CD14-positive monocyte (primary cell): ENCODE data around the gene CSAD. TPM values are rescaled to one million over a fixed set of nuclear protein-coding genes. Genes with fewer than 3 reads are reported as not detected.

ENCODE experiments used
- DNase-seq, 3 donors: peaks; one replicate each; pipeline ENCODE4 v3.0.0-alpha.2; 2011 to 2022
- H2AFZ ChIP-seq: 2 replicates; pipeline ENCODE4 v1.6.0; 2012; ENCODE audit warnings: mild to moderate bottlenecking, low read depth, low read length, inconsistent platforms; ENCODE audit not compliant: insufficient read depth, poor library complexity, severe bottlenecking
- H3K27ac ChIP-seq, 2 donors: 1 replicate in 1 of 2; 2 replicates in 1 of 2; pipeline ENCODE4 v1.5.1; 2012 to 2013; ENCODE audit warnings: low read length in 2 of 2, control low read depth in 1 of 2, inconsistent platforms in 1 of 2, low read depth in 1 of 2, mild to moderate bottlenecking in 1 of 2
- H3K27me3 ChIP-seq, 2 donors: one replicate each; pipeline versions ENCODE4 v1.6.0 to v1.6.1; 2011 to 2013; ENCODE audit warnings: low read length in 2 of 2; ENCODE audit not compliant: control insufficient read depth in 2 of 2, insufficient read depth in 2 of 2
- H3K36me3 ChIP-seq, 2 donors: replicated peaks in 1 of 2; 1 replicate in 1 of 2; 2 replicates in 1 of 2; pipeline versions ENCODE4 v1.5.1 to v1.6.1; 2012 to 2013; ENCODE audit warnings: low read length in 2 of 2, control low read depth in 1 of 2, inconsistent platforms in 1 of 2, mild to moderate bottlenecking in 1 of 2; ENCODE audit not compliant: insufficient read depth in 2 of 2, control insufficient read depth in 1 of 2
- H3K4me1 ChIP-seq, 2 donors: 1 replicate in 1 of 2; 2 replicates in 1 of 2; pipeline versions ENCODE4 v1.5.1 to v1.6.1; 2012 to 2013; ENCODE audit warnings: low read length in 2 of 2, control low read depth in 1 of 2, inconsistent platforms in 1 of 2, mild to moderate bottlenecking in 1 of 2, moderate library complexity in 1 of 2; ENCODE audit not compliant: insufficient read depth in 2 of 2, control insufficient read depth in 1 of 2
- H3K4me2 ChIP-seq: replicated peaks from 2 replicates; pipeline ENCODE3; 2012; ENCODE audit warnings: low read length, moderate library complexity, mild to moderate bottlenecking; ENCODE audit not compliant: poor library complexity, severe bottlenecking; ENCODE audit errors: extremely low read depth
- H3K4me3 ChIP-seq, 3 experiments: fragments of 200-600 bp in 1 of 3; sonication (generic) in 1 of 3; replicated peaks in 1 of 3; 1 replicate in 2 of 3; 2 replicates in 1 of 3; pipeline ENCODE4 v1.5.1; 2011 to 2013; ENCODE audit warnings: low read length in 3 of 3, mild to moderate bottlenecking in 3 of 3, control low read depth in 2 of 3, low read depth in 2 of 3, inconsistent platforms in 1 of 3, moderate library complexity in 1 of 3
- H3K79me2 ChIP-seq: 2 replicates; pipeline ENCODE4 v1.6.0; 2012; ENCODE audit warnings: mild to moderate bottlenecking, control low read depth, inconsistent platforms, low read length, moderate library complexity; ENCODE audit not compliant: insufficient read depth
- H3K9ac ChIP-seq: 2 replicates; pipeline ENCODE4 v1.6.0; 2017; ENCODE audit warnings: low read length, mild to moderate bottlenecking; ENCODE audit not compliant: insufficient read depth, poor library complexity, severe bottlenecking
- H3K9me3 ChIP-seq, 2 donors: replicated peaks in 1 of 2; 1 replicate in 1 of 2; 2 replicates in 1 of 2; pipeline versions ENCODE4 v1.5.1 to v1.6.1; 2012 to 2013; ENCODE audit warnings: low read length in 2 of 2, control low read depth in 1 of 2; ENCODE audit not compliant: control insufficient read depth in 1 of 2, insufficient read depth in 1 of 2
- H4K20me1 ChIP-seq: 2 replicates; pipeline ENCODE4 v1.6.0; 2012; ENCODE audit warnings: mild to moderate bottlenecking, low read length, control low read depth, moderate library complexity; ENCODE audit not compliant: insufficient read depth
- H3K27ac Mint-ChIP-seq, 7 donors: one replicate each; pipeline ENCODE4 v1.8.0; 2020; ENCODE audit warnings: mild to moderate bottlenecking in 7 of 7, mixed read lengths in 7 of 7, moderate library complexity in 6 of 7, inconsistent platforms in 2 of 7
- H3K27me3 Mint-ChIP-seq, 3 donors: one replicate each; pipeline ENCODE4 v1.8.0; 2021 to 2022; ENCODE audit warnings: low read depth in 3 of 3, mild to moderate bottlenecking in 3 of 3, mixed read lengths in 3 of 3, moderate library complexity in 3 of 3, inconsistent platforms in 1 of 3
- H3K36me3 Mint-ChIP-seq, 2 donors: one replicate each; pipeline ENCODE4 v1.8.0; 2020; ENCODE audit warnings: mixed read lengths in 2 of 2, inconsistent platforms in 1 of 2, mild to moderate bottlenecking in 1 of 2
- H3K4me1 Mint-ChIP-seq: one replicate; pipeline ENCODE4 v1.8.0; 2020; ENCODE audit warnings: mild to moderate bottlenecking, mixed read lengths
- H3K4me3 Mint-ChIP-seq, 2 donors: one replicate each; pipeline ENCODE4 v1.8.0; 2020; ENCODE audit warnings: mild to moderate bottlenecking in 2 of 2, mixed read lengths in 2 of 2, moderate library complexity in 1 of 2
- H3K9me3 Mint-ChIP-seq, 7 donors: one replicate each; pipeline ENCODE4 v1.8.0; 2020 to 2022; ENCODE audit warnings: mixed read lengths in 7 of 7, mild to moderate bottlenecking in 6 of 7, moderate library complexity in 6 of 7, inconsistent platforms in 2 of 7
- CTCF ChIP-seq: fragments of 200-600 bp; IDR thresholded peaks from one replicate; pipeline ENCODE4 v1.8.0; 2022; ENCODE audit warnings: antibody characterized with exemption, mild to moderate bottlenecking
- WGBS: methylation state at CpG from one replicate; pipeline ENCODE4 v1.1.5; 2013; ENCODE audit warnings: missing lambda C conversion rate; ENCODE audit not compliant: insufficient coverage; 5-methylcytosine and 5-hydroxymethylcytosine counted together
- intact Hi-C, 2 donors: fragments of 100-400 bp; cut with micrococcal nuclease; formaldehyde crosslinking; loops; one replicate each; pipeline versions ENCODE4 v1.15.0 to v1.15.1; 2023
- polyA plus RNA-seq, 3 donors: library from polyadenylated mRNA; depleted of rRNA in 1 of 3; unstranded in 2 of 3; stranded (reverse) in 1 of 3; fragments of 300-500 nt in 2 of 3; fragments of >200 nt in 1 of 3; fragmentation: Illumina TruSeq in 2 of 3; gene quantifications; 1 replicate in 2 of 3; 2 replicates in 1 of 3; pipeline ENCODE4 v1.2.3, GENCODE V29; 2012 to 2021

The CSAD gene
- polyA plus RNA-seq, 3 donors, result 1.3 to 145 (median 1.4) TPM

GRCh38 chr12:53229454-53229853 is 48.7 kb upstream of the CSAD start:
- 100% methylated on average over 2 of the region's 2 CpGs for WGBS
- peak overlapping the region in 1 of 7 donors; percentile 50 for H3K27ac Mint-ChIP-seq

GRCh38 chr12:53227836-53228235 is 47.1 kb upstream of the CSAD start:
- Mint-ChIP-seq H3K4me3 (no peak overlapping the region), H3K9me3 (peaks cover 0 to 2% (median 0%) of the 10 kb centered on the region in 7 donors), H3K36me3 (peaks cover 0 to 7% of the 10 kb centered on the region in 2 donors), H3K27me3 (peaks cover 35 to 48% (median 36%) of the 10 kb centered on the region in 3 donors), H3K27ac (no peak overlapping the region), H3K4me1 (peaks cover 35% of the 10 kb centered on the region)
- Histone ChIP-seq H2AFZ (no peak overlapping the region), H4K20me1 (no peaks in the 10 kb centered on the region), H3K4me1 (peaks cover 27 to 35% of the 10 kb centered on the region in 2 donors), H3K9me3 (no peaks in the 10 kb centered on the region), H3K36me3 (no peaks in the 10 kb centered on the region), H3K4me2 (no peak overlapping the region), H3K27me3 (peaks cover 0 to 14% of the 10 kb centered on the region in 2 donors), H3K27ac (no peak overlapping the region), H3K4me3 (no peak overlapping the region), H3K79me2 (no peaks in the 10 kb centered on the region), H3K9ac (no peak overlapping the region)
- intact Hi-C loops, result no loop called here
- no peak for DNase-seq
- no CpG with 5 or more reads among the region's 1 CpG for WGBS
- TF ChIP-seq CTCF, result no peak

More at GRCh38 chr12:53229454-53229853, 48.7 kb upstream of the CSAD start:
- Histone ChIP-seq H3K27me3 (peaks cover 10 to 31% of the 10 kb centered on the region in 2 donors), H4K20me1 (no peaks in the 10 kb centered on the region), H3K36me3 (no peaks in the 10 kb centered on the region), H3K4me2 (no peak overlapping the region), H3K4me3 (no peak overlapping the region), H3K9me3 (no peaks in the 10 kb centered on the region), H3K9ac (no peak overlapping the region), H2AFZ (no peak overlapping the region), H3K4me1 (peaks cover 18 to 24% of the 10 kb centered on the region in 2 donors), H3K79me2 (no peaks in the 10 kb centered on the region), H3K27ac (no peak overlapping the region)
- TF ChIP-seq CTCF, result no peak
- Mint-ChIP-seq H3K36me3 (peaks cover 3 to 9% of the 10 kb centered on the region in 2 donors), H3K4me1 (peaks cover 30% of the 10 kb centered on the region), H3K9me3 (peaks cover 0 to 4% (median 0%) of the 10 kb centered on the region in 7 donors), H3K27me3 (peaks cover 51 to 57% (median 52%) of the 10 kb centered on the region in 3 donors), H3K4me3 (no peak overlapping the region)
- intact Hi-C loops, result no loop called here
- DNase-seq, result no peak
